GM04504 (cell line): ENCODE measurements around the gene HEXD.
"Not testable (repeated sequence)": the region's sequence is repeated elsewhere in the genome, so short reads cannot be mapped to it uniquely, and the experiment has no call there.

Experiments used
- DNase-seq: peaks from one replicate; pipeline ENCODE4 v3.0.0-alpha.2; 2012; ENCODE audit warnings: low read depth

HEXD gene

GRCh38 chr17:82458885-82459424 lies 40.8 kb downstream of the HEXD start:
- no peak for DNase-seq

GRCh38 chr17:82459936-82460335 lies 41.8 kb downstream of the HEXD start:
- not testable (repeated sequence) for DNase-seq

DNA sequence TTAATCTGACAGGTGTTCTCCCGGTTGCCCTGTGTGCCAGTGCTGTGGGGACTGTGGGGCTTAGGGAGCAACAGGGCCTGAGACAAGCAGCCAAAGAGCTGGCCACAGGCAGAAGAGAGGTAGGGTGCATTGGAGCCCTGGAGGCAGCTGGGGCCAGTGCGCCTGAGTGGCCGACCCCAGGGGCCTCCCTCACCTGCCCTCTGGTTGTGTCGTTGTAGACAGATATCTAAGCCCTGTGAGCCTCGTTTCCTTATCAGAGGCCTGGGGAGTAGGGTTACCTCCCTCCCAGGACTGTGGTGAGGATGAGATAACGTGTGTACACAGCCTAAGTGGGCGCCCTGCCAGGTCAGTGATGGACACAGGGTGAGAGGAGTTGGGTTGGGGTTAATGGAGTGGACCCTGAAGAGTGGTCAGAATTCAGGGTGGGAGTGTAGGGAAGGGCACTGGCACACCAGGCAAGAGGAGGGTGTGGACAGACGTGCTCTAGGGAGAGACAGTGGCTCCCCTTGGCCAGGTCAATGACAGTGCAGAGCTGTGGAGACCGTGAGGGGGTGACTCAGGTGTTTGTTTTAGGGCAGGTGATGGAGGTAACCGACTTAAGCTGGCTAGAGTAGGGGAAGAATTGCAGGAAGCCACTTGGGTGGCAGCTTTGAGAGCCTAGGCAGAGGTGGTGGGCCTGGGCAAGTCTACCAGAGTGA lies 43.8 kb downstream of the HEXD start:
- no peak for DNase-seq

- DNase-seq: no peak
Observed at GRCh38 chr17:82463391-82463790, 45.2 kb downstream of the HEXD start.

DNA sequence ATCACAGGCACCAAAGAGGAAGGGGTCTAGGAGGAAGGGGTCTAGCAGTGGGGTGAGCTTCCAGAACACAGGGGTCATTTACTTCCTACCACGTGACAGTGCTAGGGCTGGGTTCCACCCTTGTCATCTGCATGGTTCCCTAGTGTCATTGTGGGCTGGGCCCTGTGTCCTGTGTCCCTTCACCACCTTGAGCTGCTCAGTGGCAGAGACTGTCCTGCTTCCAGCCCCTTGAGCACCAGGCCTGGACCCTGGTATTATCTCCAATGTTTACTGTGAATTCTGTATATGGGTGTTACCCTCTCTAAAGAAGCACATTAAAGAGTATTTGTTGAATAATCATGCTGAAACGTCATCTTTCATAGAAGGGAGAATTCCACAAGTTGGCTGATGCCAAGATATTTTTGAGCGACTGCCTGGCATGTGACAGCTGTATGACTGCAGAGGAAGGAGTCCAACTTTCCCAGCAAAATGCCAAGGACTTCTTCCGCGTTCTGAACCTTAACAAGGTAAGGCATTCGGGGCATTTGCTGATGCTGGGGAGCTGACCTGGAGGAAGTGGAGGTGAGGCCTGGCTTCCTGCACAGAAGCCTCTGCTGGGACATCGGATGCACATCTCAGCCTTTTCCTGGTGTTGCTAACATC lies 45.9 kb downstream of the HEXD start:
- DNase-seq: no peak

DNA sequence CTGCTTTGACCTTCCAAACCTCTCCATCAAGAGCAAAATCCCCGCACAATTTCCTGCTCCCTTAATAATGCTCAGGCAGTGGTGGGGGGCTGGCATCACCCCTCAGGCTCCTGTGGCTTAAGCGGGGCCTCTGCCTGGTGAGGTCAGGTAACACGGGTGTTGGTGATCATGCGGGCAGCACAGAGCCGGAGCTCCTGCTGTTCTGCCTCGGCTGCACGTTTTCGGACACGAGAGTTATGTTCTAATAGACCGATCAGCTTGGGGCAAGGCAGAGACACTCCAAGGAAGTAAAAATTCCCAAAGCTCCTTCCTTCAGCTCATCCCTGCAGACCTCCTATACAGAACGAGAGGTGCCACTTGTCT lies 46.4 kb downstream of the HEXD start:
- DNase-seq: no peak

DNA sequence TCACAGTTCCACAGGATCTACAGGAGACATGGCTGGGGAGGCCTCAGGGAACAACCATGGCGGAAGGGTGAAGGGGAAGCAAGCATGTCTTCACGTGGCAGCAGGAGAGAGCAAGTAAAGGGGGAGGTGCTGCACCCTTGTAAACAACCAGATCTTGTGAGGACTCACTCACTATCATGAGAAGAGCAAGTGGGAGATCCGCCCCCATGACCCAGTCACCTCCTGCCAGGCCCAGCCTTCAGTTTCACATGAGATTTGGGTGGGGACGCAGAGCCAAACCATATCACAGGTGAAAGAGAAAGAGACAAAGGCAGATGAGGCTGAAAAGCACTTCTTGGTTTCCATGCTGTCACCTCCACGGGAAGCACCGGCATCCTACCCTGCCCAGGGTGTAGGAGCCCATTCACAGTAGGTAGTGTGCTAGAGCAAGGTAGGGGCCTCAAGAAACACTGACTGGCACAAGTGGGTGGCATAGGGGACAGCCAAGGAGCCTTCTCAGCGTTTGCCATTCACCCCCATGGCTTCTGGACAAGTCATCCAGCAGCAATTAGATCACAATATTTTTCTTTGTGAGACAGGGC lies 47.0 kb downstream of the HEXD start:
- DNase-seq: no peak

- DNase-seq: no peak
Observed at GRCh38 chr17:82468692-82469091, 50.5 kb downstream of the HEXD start.

DNA sequence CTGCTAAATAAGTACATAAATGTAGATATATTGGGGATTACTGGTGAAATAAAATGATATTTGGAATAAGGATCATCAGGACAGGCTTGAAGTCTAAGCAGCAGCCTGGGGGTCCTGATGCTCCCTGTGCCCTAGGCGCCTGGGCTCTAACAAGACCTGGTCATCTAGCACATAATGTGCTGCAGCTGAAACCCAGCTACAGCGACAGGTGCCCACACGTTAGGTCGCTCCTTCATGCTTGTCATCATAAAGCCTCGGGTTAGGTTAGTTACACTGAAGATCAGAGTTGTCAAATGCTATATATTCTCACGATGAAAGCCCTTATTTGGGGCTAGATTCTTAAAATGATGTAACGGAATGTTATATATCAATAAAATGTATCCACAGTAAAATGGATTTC lies 51.9 kb downstream of the HEXD start:
- DNase-seq: no peak

DNA sequence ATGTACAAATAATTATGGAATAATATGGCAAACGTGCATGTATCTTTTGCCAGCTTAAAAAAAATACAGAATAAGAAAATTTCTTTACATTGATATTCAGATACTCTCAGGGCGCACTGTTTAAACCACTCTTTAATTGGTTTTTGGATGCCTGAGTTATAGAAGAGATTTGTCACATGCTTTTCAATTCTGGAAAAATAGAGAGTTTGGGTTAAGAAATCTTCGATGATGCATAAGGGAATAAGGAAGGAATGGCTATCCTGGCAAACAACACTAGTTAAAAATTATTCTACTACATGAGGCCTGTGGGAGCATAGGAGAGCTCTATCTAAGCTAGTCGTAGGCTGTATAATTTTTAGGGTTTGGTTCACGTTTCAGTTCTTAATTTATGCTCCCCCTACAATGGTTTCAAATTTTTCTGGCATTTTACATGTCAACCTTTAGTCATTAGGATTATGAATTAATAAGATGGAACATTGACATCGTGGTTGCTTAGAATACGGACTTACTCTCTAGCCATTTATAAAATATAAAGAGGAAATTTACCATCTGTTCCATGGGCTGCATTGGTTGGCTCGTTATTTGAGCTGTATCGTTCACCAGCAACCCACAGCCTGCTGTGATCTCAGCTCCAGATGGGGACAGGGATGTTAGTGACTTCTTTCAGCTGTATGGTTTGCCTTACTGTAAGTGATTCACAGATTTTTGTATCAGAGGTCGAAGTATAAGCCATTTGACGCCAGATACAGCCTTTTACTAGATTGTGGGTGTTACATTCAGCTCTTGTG lies 56.3 kb downstream of the HEXD start:
- DNase-seq: no peak

GRCh38 chr17:82475458-82475857 lies 57.3 kb downstream of the HEXD start:
- no peak for DNase-seq

- no peak for DNase-seq
Observed at GRCh38 chr17:82477934-82478333, 59.8 kb downstream of the HEXD start.

DNA sequence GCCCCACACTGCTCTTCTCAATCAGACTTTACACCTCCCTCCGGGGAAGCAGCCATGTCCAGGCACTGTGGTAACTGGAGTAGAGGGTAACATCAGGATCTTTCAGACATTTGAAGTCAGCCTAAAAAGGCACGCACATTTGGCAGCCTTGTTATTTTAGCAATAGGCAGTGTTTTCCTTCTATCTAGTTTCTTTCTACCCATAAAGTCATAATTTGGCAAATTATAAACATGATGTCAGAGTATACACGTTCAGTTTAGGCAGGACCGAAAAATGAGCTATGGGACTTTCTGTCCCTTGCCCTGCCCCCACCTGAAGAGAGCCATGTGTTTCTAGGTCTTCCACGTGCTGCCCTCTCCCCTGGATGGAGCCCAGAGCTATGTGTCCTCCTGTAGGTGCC lies 61.5 kb downstream of the HEXD start:
- no peak for DNase-seq

DNA sequence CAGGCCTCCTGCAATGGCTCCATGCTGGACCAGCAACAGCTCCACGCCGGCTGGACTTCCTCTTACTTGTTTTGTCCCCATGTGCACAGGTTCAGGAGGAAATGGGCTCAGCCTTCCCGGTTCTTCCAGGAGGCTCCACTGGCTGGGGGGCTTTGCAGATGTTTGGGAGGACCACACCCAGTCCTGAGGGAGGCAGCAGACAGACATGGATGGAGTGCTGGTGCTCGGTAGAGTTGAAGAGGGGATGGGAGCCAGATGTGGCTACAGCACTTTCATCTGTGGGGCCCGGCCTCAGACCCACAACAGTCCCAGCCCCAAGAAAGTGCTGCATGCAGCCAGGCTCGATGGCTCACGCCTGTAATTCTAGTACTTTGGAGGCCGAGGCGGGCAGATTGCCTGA lies 62.2 kb downstream of the HEXD start:
- no peak for DNase-seq

- DNase-seq: no peak
Observed at GRCh38 chr17:82483204-82483660, 65.1 kb downstream of the HEXD start.

DNA sequence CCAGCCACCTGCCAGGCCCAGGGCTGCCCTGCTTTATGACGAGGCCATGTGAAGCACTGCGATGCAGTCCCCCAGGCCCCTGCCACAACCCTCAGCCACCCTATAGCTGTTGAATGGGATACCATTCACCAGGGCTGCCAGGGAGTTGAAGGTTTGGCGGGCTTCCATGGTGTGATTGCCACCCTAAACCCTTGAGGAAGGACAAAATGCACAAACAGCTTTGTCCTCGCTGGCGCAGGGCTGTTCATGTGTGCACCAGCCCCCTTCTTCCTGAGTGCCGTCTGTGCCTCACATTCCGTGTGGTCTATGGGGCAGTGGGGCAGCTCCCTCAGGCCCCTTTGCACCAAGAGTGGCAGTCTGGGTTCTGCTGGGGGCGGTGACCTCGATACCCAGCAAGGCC lies 65.7 kb downstream of the HEXD start:
- no peak for DNase-seq

DNA sequence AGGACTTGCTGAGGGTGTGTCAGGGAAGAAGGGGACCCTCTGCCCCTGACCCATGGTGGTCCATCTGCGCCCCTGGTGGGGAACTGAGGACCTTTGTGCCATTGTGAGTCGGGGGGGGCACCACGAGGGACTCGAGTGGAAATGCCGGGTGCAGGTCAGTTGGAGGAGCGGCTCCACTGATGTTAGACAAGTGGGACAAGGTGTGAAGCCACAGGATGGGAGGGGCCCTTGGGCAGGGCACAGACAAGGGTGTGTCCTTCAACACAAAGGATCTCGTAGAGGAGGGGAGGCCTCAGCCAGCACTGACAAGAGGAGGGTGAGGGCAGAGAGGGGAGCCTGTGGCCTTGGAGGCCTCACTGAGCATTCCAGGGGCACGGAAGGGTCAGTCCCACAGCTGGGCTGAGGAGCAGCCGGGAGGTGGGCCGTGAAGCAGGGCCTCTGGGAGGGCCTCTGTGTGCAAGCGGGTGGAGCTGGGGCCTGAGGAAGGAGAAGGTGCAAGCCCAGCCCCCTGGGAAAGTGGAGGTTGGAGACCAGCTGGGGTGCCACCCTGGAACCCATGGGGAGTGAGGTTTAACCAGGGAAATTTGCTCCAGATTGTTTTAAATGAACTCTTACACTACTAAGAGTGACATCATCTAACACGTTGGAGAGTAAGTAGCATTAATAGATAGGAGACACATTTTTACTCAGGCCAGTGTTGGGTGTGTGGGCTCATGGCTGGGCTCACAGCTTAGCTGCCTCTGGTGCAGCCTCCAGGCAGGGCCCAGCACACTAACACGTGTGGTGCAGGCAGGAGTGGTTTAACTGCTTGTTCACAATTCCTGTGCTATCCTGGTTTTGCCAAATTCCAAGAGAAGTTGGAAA lies 68.3 kb downstream of the HEXD start:
- DNase-seq: no peak

DNA sequence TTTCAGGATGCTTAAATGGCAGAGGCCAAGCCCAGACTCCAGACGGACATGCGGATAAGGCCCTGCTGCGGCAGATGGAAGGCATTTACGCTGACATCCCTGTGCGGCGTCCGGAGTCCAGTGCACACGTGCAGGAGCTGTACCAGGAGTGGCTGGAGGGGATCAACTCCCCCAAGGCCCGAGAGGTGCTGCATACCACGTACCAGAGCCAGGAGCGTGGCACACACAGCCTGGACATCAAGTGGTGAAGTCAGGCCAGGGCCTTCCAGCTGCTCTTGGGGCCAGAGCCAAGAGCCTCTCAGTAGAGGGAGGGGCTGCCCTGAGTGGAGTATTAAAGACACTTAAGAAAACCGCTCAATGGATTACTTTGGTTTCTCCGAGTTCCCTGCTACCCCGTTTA lies 69.8 kb downstream of the HEXD start:
- no peak for DNase-seq

DNA sequence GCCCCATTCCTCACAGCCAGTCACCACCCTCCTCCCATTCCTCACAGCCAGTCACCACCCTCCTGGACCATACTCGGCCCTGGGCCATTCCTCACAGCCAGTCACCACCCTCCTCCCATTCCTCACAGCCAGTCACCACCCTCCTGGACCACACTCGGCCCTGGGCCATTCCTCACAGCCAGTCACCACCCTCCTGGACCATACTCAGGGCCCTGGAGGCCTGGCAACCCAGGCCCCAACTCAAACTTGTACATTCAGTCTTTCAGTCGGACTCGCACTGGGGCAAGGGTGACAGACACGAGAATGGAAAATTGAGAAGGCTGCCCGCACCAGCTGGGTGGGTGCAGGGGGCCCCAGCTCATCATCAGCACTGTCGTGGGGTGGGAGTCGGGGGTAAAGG lies 71.0 kb downstream of the HEXD start:
- peak; percentile 68 for DNase-seq

- DNase-seq: no peak
Observed at GRCh38 chr17:82489851-82490511, 71.8 kb downstream of the HEXD start.
